ENCODE data around the gene ZXDA. TPM values are rescaled to one million over a fixed set of nuclear protein-coding genes. Genes with fewer than 3 reads are reported as not detected.

ZXDA gene
- total RNA-seq (2022; extraction: Qiagen RNA extraction), result 1.1 to 1.9 TPM (median 1.6 TPM) in 5 replicates

GRCh38 chrX:57910287-57910912 lies at the start of gene ZXDA:
ZXDA (minus strand) TSS chrX:57910458; CDS start chrX:57910420, 38 bp downstream.

Other genes with a start within 250 kb of the ZXDA start
- not detected in 5 replicates for gene NLRP2B, start 230.2 kb downstream of the ZXDA start, total RNA-seq (2022; extraction: Qiagen RNA extraction)

Data from A549 treated with Mapracorat at 1 μM for 4 hours (cell line).